ENCODE data around the gene HECTD3. TPM values are rescaled to one million over a fixed set of nuclear protein-coding genes. Genes with fewer than 3 reads are reported as not detected.
A peak's percentile ranks its signal among the peaks of the same experiment; 100 is the strongest.
"Not testable (repeated sequence)": the region's sequence is repeated elsewhere in the genome, so short reads cannot be mapped to it uniquely, and the experiment has no call there.

HECTD3 gene
- total RNA-seq, 1 donor from 2014 or later: 32.1 TPM

DNA sequence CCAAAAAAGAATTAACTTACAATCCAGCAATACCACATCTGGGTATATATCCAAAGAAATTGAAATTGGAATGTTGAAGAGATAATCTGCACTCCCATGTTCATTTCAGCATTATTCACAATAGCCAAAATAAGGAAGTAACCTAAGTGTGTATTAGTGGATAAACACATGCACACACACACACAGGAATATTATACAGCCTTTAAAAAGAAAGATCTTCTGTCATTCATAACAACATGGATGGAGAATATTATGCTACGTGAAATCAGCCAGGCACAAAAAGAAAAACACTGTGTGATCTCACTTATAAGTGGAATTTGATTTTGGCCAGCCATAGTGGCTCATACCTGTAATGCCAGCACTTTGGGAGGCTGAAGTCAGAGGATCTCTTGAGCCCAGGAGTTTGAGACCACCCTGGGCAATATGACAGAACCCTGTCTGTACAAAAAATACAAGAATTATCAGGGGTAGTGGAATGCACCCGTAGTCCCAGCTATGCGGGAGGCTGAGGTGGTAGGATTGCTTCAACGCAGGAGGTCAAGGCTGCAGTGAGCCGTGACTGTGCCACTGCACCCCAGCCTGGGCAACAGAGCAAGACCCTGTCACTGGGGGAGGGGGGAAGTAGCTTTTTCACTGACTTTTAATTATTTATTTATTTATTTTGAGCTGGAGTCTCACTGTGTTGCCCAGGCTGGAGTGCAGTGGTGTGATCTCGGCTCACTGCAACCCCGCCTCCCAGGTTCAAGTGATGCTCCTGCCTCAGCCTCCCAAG, 15.5 kb downstream of the HECTD3 start:
- Histone ChIP-seq H3K27me3 (no peaks in the 10 kb centered on the region), H3K36me3 (no peaks in the 10 kb centered on the region), H3K27ac (no peak overlapping the region), H3K4me3 (no peak overlapping the region), H3K9me3 (no peaks in the 10 kb centered on the region), H3K4me1 (no peaks in the 10 kb centered on the region)
- TF ChIP-seq, protein P1, sequence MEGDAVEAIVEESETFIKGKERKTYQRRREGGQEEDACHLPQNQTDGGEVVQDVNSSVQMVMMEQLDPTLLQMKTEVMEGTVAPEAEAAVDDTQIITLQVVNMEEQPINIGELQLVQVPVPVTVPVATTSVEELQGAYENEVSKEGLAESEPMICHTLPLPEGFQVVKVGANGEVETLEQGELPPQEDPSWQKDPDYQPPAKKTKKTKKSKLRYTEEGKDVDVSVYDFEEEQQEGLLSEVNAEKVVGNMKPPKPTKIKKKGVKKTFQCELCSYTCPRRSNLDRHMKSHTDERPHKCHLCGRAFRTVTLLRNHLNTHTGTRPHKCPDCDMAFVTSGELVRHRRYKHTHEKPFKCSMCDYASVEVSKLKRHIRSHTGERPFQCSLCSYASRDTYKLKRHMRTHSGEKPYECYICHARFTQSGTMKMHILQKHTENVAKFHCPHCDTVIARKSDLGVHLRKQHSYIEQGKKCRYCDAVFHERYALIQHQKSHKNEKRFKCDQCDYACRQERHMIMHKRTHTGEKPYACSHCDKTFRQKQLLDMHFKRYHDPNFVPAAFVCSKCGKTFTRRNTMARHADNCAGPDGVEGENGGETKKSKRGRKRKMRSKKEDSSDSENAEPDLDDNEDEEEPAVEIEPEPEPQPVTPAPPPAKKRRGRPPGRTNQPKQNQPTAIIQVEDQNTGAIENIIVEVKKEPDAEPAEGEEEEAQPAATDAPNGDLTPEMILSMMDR (IDR thresholded peaks at IDR 0.05): no peak
- intact Hi-C loops (cut with DNase I): no loop called here
- DNase-seq (ENCODE audit: low spot score in 2 of 2): no peak

- Histone ChIP-seq H3K27ac (no peak overlapping the region), H3K9me3 (no peaks in the 10 kb centered on the region), H3K36me3 (no peaks in the 10 kb centered on the region), H3K4me3 (no peak overlapping the region), H3K4me1 (no peaks in the 10 kb centered on the region), H3K27me3 (no peaks in the 10 kb centered on the region)
- intact Hi-C loops (cut with DNase I): no loop called here
- TF ChIP-seq, protein P1 (IDR thresholded peaks at IDR 0.05): no peak
- no peak for DNase-seq (ENCODE audit: low spot score in 2 of 2)
Measured at GRCh38 chr1:44994309-44994898, 16.7 kb downstream of the HECTD3 start.

GRCh38 chr1:44988531-44989156, 22.5 kb downstream of the HECTD3 start:
- H3K9me3 ChIP-seq: no peaks in the 10 kb centered on the region
- DNase-seq (ENCODE audit: low spot score in 2 of 2): no peak
- TF ChIP-seq, protein P1 (IDR thresholded peaks at IDR 0.05): no peak
- no peak overlapping the region for H3K27ac ChIP-seq
- peaks cover 5 to 22% of the 10 kb centered on the region in 2 donors for H3K4me1 ChIP-seq
- no peaks in the 10 kb centered on the region for H3K27me3 ChIP-seq
- no peaks in the 10 kb centered on the region for H3K36me3 ChIP-seq
- H3K4me3 ChIP-seq: no peak overlapping the region
- intact Hi-C loops (cut with DNase I): loop anchor here (5.0 kb wide), 1 partner anchor 256 kb away; the partner anchor contains the start of gene RNU5D-1

- TF ChIP-seq, protein P1 (IDR thresholded peaks at IDR 0.05): no peak
- Histone ChIP-seq H3K9me3 (no peaks in the 10 kb centered on the region), H3K27ac (peak overlapping the region; percentile 50 to 54), H3K36me3 (peaks cover 0 to under 1% of the 10 kb centered on the region in 2 donors), H3K4me3 (peak overlapping the region; percentile 81 to 90), H3K27me3 (no peaks in the 10 kb centered on the region), H3K4me1 (peaks cover 5 to 25% of the 10 kb centered on the region in 2 donors)
- no peak for DNase-seq (ENCODE audit: low spot score in 2 of 2)
- intact Hi-C loops (cut with DNase I): loop anchor here (2.0 to 5.0 kb wide), 4 partner anchors 25 to 254 kb away; partner anchors contain the start of genes HECTD3 and RNU5D-1
Measured at GRCh38 chr1:44985747-44986359, 25.3 kb downstream of the HECTD3 start.

GRCh38 chr1:44977372-44977771, 33.8 kb downstream of the HECTD3 start:
- H3K27me3 ChIP-seq; DNase-seq (ENCODE audit: low spot score in 2 of 2); intact Hi-C loops (cut with DNase I): not testable (repeated sequence)

More at GRCh38 chr1:44977372-44977771, 33.8 kb downstream of the HECTD3 start:
- not testable (repeated sequence) for H3K27ac ChIP-seq, H3K4me3 ChIP-seq, H3K9me3 ChIP-seq, H3K4me1 ChIP-seq
- peaks cover 23 to 67% of the 10 kb centered on the region in 2 donors for H3K36me3 ChIP-seq
